Measurements from ENCODE around the gene LTBR.

LTBR gene

DNA sequence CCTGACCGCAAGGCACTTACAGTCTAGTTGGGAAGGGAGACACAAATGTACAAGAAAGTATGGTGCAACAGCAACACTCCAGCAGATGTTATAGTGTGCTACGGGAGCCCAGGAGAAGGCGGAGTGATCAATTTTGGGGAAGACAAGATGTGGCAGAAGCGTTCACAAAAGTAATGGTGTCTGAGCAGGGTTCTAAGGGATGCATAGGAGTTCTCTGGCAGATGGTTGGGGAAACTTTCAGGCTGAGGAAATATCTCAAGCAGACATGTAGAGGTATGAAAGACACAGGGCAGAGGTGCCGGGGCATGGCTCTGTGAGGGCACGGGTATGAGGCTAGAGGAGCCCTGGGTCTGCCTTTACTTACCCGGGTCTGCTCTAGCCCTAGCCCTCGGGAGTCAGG is 37.0 kb upstream of the LTBR start:
- DNase-seq (ENCODE audit: low spot score), result no peak

- DNase-seq (ENCODE audit: low spot score), result no peak
Measured at GRCh38 chr12:6347367-6348338, 36.3 kb upstream of the LTBR start.

DNA sequence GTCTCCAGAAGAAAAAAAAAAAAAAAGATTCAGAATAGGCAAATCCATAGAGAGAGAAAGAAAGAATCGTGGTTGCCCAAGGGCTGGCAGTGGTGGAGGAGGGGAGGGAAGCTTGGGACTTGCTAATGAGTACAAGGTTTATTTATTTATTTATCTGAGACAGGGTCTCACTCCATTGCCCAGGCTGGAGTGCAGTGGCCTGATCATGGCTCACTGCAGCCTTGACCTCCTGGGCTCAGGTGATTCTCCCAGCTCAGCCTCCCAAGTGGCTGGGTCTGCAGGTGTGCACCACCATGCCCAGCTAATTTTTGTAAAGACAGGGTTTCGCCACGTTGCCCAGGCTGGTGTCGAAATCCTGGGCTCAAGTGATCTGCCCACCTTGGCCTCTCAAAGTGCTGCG is 32.3 kb upstream of the LTBR start:
- DNase-seq (ENCODE audit: low spot score), result no peak

- DNase-seq (ENCODE audit: low spot score), result no peak
Measured at GRCh38 chr12:6352193-6353173, 31.5 kb upstream of the LTBR start.

DNA sequence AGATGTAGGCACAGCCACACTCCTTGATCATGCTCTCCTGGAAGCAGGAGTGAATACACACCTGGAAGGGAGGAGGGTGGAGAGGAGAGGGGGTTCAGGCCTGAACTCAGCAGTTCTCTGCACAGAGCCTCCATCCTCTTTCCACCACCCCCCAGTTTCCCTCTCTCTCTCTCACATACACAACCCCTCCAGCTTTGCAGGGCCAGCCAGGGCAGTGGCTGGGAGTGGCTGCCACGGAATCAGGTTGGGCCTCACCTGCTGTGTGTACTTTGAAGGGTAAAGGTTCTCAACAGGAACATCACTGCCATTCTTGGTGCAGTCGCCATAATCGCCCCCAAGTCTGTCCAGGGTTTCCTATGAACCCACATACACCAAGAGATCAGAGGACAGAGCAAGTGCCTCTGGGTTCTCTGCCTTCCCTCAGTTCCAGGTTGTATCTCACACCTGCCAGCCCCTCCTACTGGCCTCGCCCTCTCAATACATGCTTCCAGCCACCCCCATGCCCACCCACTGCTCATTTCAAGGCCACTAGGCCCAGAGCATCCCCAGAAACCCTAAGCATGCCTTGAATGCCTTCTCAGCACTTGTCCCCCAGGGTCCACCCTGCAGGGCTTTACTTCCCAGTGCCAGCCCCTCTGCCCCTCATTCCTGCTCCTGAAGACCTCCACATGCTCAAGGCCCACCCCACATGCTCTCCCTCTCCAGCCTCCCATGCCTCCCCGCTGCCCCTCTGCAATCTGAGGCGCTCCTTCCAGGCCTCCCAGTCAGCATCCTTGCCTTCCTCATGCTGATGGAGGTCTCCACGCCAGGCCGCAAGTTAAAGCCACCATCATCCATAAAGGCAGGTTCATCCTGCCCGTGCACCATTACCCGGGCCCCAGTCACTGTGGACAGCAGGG is 29.2 kb upstream of the LTBR start:
- no peak for DNase-seq (ENCODE audit: low spot score)

DNA sequence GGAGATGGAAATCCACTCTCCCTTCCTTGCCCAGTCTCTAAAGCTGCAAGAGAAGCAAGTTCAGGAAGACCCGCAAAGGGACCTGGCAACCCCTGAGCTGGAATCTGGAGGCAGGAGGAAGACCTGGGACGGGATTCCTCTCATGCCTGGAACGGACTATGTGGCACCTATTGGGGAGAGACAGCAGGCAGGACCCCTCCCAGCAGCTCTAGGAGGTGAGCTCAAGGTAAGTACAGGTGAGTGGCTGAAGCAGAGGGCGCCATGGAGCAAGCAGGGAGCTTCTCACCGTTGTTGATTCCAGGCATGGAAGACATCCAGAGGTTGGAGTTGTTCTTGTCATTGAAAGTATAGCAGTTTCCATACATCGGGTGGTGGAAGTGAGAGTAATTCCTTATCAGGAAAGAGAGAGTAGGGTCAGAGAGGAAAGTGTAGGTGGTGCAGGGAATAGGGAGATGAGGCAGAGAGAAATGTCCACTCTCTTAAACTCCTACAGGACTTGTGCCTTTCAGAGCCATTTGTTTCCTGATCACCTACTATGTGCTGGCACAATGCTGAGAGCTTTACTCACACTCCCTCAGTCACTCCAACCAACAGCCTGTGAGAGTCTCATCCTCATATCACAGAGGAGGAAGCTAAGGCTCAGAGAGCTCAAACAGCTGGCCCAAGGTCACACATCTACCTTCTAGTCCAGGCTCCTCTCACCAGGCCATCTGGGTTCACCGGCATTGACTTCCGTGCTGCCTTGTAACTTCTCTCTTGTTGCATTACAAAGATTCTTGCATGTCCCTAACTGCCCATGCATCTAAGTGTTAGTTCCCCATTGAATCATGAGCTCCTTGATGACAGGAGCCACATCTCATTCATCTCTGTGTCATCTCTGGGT is 28.2 kb upstream of the LTBR start:
- no peak for DNase-seq (ENCODE audit: low spot score)

GRCh38 chr12:6356374-6356820 is 27.6 kb upstream of the LTBR start:
- DNase-seq (ENCODE audit: low spot score), result no peak

DNA sequence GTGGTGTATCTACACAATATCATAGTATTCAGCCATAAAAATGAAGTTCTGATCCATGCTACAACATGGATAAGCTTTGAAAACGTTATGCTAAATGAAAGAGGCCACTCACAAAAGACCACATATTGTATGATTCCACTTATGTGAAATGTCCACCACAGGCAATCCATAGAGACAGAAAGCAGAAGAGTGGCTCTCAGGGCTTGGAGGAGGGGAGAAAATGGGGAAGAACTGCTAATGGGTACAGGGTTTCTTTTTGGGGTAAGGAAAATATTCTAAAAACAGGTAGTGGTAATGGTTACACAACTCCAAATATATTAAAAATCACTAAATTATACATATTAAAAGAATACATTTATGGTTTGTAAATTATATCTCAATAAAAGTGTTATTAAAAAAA is 25.1 kb upstream of the LTBR start:
- DNase-seq (ENCODE audit: low spot score), result no peak

GRCh38 chr12:6360080-6360571 is 23.8 kb upstream of the LTBR start:
- no peak for DNase-seq (ENCODE audit: low spot score)

- no peak for DNase-seq (ENCODE audit: low spot score)
Measured at GRCh38 chr12:6360578-6361490, 23.1 kb upstream of the LTBR start.

- DNase-seq (ENCODE audit: low spot score), result no peak
Measured at GRCh38 chr12:6361834-6362233, 22.1 kb upstream of the LTBR start.

GRCh38 chr12:6362403-6362802 is 21.6 kb upstream of the LTBR start:
- DNase-seq (ENCODE audit: low spot score), result no peak

DNA sequence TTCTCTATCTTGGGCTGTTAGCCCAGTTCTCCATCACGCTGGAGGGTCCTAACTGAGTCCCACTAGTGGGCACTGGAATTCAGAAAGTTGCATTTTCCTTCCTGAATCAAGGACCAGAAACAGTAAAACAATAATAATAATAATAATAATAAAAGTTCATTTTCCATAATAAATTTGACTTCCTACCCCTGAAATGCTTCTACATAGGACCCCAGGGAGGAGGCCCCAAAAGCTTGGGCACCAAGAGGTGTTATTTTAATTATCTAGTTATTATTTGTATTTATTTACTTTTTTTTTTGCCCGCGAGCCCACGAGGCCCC is 21.0 kb upstream of the LTBR start:
- DNase-seq (ENCODE audit: low spot score), result no peak

DNA sequence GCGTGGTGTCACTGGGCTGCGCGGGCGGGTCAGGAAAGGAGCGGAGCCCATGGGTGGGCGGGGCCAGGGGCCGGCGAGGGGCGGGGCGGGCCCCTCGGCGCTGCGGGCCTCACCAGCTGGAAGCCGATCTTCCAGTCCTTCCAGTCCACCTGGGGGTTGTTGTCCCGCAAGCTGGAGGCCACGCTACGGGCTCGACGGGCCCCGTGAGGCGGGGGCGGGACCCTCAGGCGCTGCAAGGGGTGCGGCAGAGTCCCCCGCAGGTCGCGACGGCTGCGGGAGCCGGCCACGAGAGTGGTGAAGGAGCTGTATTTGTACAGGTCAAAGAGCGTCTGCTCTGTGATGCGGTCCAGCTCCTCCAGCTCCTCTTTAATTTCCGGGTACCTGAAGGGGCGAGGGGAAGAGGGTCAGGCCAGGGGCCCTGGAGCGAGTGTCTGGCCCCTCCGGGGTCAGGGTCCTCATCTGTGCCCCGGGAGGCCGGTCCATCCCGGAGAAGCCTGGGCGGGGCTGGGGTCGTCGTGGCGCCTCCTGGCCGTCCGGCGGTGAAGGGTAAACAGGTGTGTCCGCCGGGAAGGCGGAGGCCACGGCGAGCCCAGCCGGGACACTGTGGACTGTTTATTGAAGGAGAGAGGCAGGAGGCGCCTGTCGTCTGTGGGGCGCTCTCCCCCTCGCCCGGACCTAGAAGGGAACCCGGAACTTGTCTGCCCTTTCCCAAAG is 20.5 kb upstream of the LTBR start:
- DNase-seq (ENCODE audit: low spot score), result peak; percentile 95

DNA sequence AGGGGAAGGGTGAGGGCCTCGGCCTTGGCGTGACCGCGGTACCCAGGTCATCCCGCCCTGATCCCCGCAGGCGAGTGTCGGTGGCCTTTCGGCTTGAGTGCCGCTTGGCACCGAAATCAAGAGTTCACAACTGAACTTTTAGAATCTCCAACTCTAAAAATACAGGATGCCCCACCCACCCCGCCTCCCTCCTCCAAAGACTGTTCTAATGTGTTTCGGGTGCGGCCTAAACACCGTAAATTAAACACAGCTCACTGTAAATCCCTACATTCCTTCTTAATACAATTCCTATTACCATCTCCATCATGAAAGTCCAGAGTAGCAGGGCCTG is 20.0 kb upstream of the LTBR start:
- no peak for DNase-seq (ENCODE audit: low spot score)

DNA sequence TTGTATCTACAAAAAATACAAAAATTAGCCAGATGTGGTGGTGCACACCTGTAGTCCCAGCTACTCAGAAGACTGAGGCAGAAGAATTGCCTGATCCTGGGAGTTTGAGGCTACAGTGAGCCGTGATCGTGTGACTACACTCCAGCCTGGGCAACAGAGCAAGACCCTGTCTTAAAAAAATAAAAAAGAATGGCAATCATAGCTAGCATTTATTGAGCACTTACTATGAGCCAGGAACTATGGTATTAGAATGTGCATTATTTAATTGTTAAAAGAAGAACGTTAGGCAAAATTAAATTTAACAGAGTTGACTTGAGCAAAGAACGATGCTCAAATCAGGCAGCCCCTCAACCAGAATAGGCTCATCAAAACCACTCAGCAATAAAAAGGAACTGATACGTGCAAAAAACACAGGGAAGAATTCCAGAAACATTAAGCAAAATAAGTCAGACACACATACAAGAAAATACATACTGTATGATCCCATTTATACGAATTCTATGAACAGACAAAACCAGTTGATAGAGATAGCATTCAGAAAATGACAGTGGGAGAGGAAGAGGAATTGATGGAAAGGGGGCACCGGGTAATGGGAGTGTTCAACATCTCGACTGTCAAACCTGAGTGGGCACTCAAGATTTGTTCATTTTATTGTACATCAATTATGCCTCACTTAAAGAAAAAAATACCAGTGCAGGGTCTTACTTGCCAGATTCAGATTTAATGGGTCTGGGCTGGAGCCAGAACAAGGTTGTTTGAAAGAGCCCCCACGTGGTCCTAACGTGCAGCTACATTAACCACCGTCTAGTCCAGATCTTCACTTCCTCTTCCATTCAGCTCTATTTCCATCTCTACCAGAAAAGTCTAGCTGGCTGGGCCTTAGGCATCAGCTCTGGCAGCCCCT is 16.6 kb upstream of the LTBR start:
- DNase-seq (ENCODE audit: low spot score), result no peak

DNA sequence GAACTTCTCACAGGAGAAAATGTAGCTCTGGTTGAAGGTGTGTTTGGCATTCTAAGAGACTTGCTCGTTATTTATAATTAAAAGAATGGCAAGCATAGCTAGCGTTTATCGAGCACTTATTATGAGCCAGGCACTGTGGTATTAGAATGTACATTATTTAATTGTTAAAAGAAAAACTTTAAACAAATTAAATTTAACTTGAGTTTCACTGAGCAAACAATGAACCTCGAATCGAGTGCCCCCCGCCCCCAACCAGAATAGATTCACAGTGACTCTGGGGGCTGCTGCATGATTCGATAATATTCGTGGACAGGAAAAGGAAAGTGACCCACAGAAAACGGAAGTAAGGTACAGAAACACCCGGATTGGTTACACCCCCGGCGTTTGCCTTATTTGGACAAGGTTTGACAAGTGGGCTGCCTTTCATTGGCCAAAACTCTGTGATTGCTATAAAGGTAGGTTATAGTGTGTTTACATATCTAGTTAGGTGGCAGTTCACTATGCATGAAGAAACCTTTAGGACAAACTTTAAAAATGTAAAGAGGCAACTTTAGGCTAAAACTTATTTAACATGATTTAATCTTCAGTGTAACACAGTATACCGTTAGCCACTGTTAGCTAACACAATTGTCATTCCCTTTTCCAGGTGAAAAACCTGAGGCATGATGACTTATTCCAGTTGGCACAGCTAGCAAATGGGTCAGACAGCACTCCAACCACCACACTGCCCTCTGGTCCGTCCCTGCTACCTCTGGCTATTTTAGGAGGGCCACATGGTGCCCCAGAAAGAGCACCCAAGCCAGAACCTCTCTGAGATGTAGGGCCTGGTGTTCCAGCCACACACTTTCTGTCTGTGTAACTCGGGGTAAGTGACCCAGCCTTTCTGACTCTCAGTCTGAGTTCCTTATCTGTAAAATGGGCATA is 15.7 kb upstream of the LTBR start:
- no peak for DNase-seq (ENCODE audit: low spot score)
